NB4 (cell line): Measurements from ENCODE around the gene EEF2KMT.

ENCODE experiments used
- POLR2A ChIP-seq: IDR thresholded peaks from 2 replicates; pipeline ENCODE4 v1.6.1; 2011; ENCODE audit warnings: mild to moderate bottlenecking; ENCODE audit not compliant: insufficient read length; ENCODE audit errors: extremely low read depth
- TF ChIP-seq, protein P1 (sequence below): IDR thresholded peaks from one replicate; pipeline ENCODE4 v1.5.1; 2012; ENCODE audit warnings: low read depth, low read length

DNA sequence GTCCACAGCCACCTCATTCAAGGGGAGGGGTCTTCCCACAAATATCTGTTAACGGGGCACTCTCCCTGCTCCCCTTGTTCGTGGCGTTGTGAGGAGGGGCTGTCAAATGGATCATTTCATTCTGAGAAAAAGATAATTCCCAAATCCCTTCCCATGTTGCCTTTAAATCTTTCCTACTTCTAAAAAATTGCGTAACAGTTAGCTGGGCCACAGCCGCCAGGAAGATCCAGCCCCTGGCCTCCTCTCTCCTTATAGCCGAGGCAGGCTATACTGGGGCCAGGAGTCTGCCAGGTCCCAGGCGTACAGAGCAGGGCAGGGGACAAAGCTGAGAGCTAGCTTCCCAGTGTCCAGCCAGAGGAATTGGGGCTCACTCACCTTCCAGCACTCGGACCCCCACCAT, 32.3 kb downstream of the EEF2KMT start:
- TF ChIP-seq POLR2A = no peak
- TF ChIP-seq, protein P1, sequence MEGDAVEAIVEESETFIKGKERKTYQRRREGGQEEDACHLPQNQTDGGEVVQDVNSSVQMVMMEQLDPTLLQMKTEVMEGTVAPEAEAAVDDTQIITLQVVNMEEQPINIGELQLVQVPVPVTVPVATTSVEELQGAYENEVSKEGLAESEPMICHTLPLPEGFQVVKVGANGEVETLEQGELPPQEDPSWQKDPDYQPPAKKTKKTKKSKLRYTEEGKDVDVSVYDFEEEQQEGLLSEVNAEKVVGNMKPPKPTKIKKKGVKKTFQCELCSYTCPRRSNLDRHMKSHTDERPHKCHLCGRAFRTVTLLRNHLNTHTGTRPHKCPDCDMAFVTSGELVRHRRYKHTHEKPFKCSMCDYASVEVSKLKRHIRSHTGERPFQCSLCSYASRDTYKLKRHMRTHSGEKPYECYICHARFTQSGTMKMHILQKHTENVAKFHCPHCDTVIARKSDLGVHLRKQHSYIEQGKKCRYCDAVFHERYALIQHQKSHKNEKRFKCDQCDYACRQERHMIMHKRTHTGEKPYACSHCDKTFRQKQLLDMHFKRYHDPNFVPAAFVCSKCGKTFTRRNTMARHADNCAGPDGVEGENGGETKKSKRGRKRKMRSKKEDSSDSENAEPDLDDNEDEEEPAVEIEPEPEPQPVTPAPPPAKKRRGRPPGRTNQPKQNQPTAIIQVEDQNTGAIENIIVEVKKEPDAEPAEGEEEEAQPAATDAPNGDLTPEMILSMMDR = no peak
